Endothelial cell of umbilical vein (primary cell): ENCODE data around the gene MAP3K7CL. TPM values are rescaled to one million over a fixed set of nuclear protein-coding genes. Genes with fewer than 3 reads are reported as not detected.

Experiments used
- BruUV-seq: library from RNA; stranded (reverse); fragments of 400-500 nt; replicated peaks from 2 replicates; lab custom pipeline; 2021; lab: Mats Ljungman, UMichigan
- CTCF ChIA-PET: fragments of 300-600, 350-600 bp; sonication (Branson Sonifier 250); formaldehyde crosslinking; loops from one replicate; lab custom pipeline; 2021; ENCODE audit warnings: antibody characterized with exemption, inconsistent platforms; lab: Charles Lee
- POLR2A ChIA-PET: fragments of 300-600, 350-600 bp; sonication (Branson Sonifier 250); formaldehyde crosslinking; loops from one replicate; lab custom pipeline; 2021; ENCODE audit warnings: antibody characterized with exemption, inconsistent platforms; lab: Charles Lee
- DNase-seq: peaks from one replicate; pipeline ENCODE4 v3.0.0-alpha.2; 2011; ENCODE audit warnings: low read depth, low spot score
- FAIRE-seq: peaks from 2 replicates; lab custom pipeline; 2011; peaks lifted over from hg19 to GRCh38; lab: Jason Lieb, UNC
- H2AFZ ChIP-seq: 2 replicates; pipeline ENCODE4 v1.6.0; 2012; ENCODE audit warnings: low read depth, low read length, control low read depth, inconsistent platforms
- H3K27ac ChIP-seq: 2 replicates; pipeline ENCODE4 v1.5.1; 2011; ENCODE audit warnings: low read depth, mild to moderate bottlenecking, control low read depth, low read length, moderate library complexity; ENCODE audit not compliant: insufficient read depth
- H3K27me3 ChIP-seq, 2 experiments: 2 replicates each; pipeline versions ENCODE4 v1.6.0 to v1.6.1; 2011; ENCODE audit warnings: low read length in 2 of 2, mixed read lengths in 1 of 2; ENCODE audit not compliant: control insufficient read depth in 2 of 2, insufficient read depth in 2 of 2
- H3K36me3 ChIP-seq, 2 experiments: 2 replicates in 1 of 2; 3 replicates in 1 of 2; pipeline ENCODE4 v1.5.1; 2011; ENCODE audit warnings: low read length in 2 of 2, mild to moderate bottlenecking in 1 of 2, moderate library complexity in 1 of 2; ENCODE audit not compliant: control insufficient read depth in 2 of 2, insufficient read depth in 2 of 2; ENCODE audit errors: extremely low read depth in 1 of 2
- H3K4me1 ChIP-seq: 3 replicates; pipeline ENCODE4 v1.5.1; 2011; ENCODE audit warnings: mild to moderate bottlenecking, low read length; ENCODE audit not compliant: control insufficient read depth, insufficient read depth; ENCODE audit errors: extremely low read depth
- H3K4me2 ChIP-seq: 2 replicates; pipeline ENCODE4 v1.6.1; 2011; ENCODE audit warnings: low read length, control low read depth, mixed read lengths; ENCODE audit not compliant: insufficient read depth
- H3K4me3 ChIP-seq, 3 experiments: fragments of 200-600 bp in 1 of 3; sonication (generic), shearing (Covaris generic) in 1 of 3; replicated peaks in 1 of 3; 2 replicates each; pipeline ENCODE4 v1.5.1; 2011 to 2016; ENCODE audit warnings: control low read depth in 3 of 3, low read length in 3 of 3, mild to moderate bottlenecking in 2 of 3, inconsistent platforms in 1 of 3, low read depth in 1 of 3, moderate library complexity in 1 of 3; ENCODE audit not compliant: insufficient read depth in 1 of 3
- H3K79me2 ChIP-seq: 2 replicates; pipeline ENCODE4 v1.6.0; 2012; ENCODE audit warnings: low read length, inconsistent platforms; ENCODE audit not compliant: control insufficient read depth, insufficient read depth
- H3K9ac ChIP-seq: replicated peaks from 2 replicates; pipeline ENCODE3; 2011; ENCODE audit warnings: low read length, control low read depth; ENCODE audit not compliant: insufficient read depth; ENCODE audit errors: extremely low read depth
- H3K9me1 ChIP-seq: replicated peaks from 3 replicates; pipeline ENCODE4 v1.6.0; 2011; ENCODE audit warnings: mild to moderate bottlenecking, low read length; ENCODE audit not compliant: control insufficient read depth, insufficient read depth; ENCODE audit errors: extremely low read depth
- H3K9me3 ChIP-seq: replicated peaks from 2 replicates; pipeline ENCODE4 v1.5.1; 2012; ENCODE audit warnings: low read length, inconsistent platforms; ENCODE audit not compliant: control insufficient read depth, insufficient read depth
- H4K20me1 ChIP-seq: replicated peaks from 2 replicates; pipeline ENCODE3; 2011; ENCODE audit warnings: mild to moderate bottlenecking, low read length; ENCODE audit not compliant: control insufficient read depth, insufficient read depth; ENCODE audit errors: extremely low read depth
- CTCF ChIP-seq, 2 donors: IDR thresholded peaks; 1 replicate in 1 of 2; 2 replicates in 1 of 2; pipeline ENCODE4 v1.5.1; 2011; ENCODE audit warnings: low read length in 2 of 2, mild to moderate bottlenecking in 2 of 2, moderate library complexity in 2 of 2, control low read depth in 1 of 2, inconsistent platforms in 1 of 2, low read depth in 1 of 2; ENCODE audit not compliant: insufficient read depth in 1 of 2; ENCODE audit errors: extremely low read depth in 1 of 2
- EZH2 ChIP-seq: IDR thresholded peaks from 2 replicates; pipeline ENCODE4 v1.6.1; 2012; ENCODE audit warnings: borderline replicate concordance, low read depth, mild to moderate bottlenecking, moderate library complexity, low read length, inconsistent platforms; ENCODE audit not compliant: severe bottlenecking
- FOS ChIP-seq: IDR thresholded peaks from 2 replicates; pipeline ENCODE4 v1.6.1; 2011; ENCODE audit warnings: mild to moderate bottlenecking, low read length, moderate library complexity, borderline replicate concordance; ENCODE audit not compliant: insufficient read depth
- GATA2 ChIP-seq: IDR thresholded peaks from 2 replicates; pipeline ENCODE4 v1.7.0; 2011; ENCODE audit warnings: low read depth, mild to moderate bottlenecking, moderate library complexity, mixed read lengths, low read length; ENCODE audit not compliant: insufficient read length, insufficient read depth
- JUN ChIP-seq: IDR thresholded peaks from 2 replicates; pipeline ENCODE4 v1.6.1; 2011; ENCODE audit warnings: borderline replicate concordance, low read depth; ENCODE audit not compliant: insufficient read length, insufficient read depth
- MAX ChIP-seq: IDR thresholded peaks from 2 replicates; pipeline ENCODE4 v1.6.1; 2011; ENCODE audit not compliant: insufficient read depth, insufficient read length
- POLR2A ChIP-seq: IDR thresholded peaks from 2 replicates; pipeline ENCODE4 v1.6.1; 2012; ENCODE audit warnings: low read depth, mild to moderate bottlenecking, control low read depth, low read length
- dilution Hi-C: fragments of 300-500 bp; cut with MboI; formaldehyde crosslinking; loops from one replicate; pipeline ENCODE4 v1.15.0; 2019; ENCODE audit warnings: low sequenced_read_pairs; ENCODE audit not compliant: extremely low pct_ligation_motif_present
- intact Hi-C: fragments of 100-400 bp; cut with micrococcal nuclease; formaldehyde crosslinking; loops from one replicate; pipeline ENCODE4 v1.10.0; 2022
- polyA plus RNA-seq, 4 experiments: library from polyadenylated mRNA; depleted of rRNA in 3 of 4; stranded (reverse) in 3 of 4; unstranded in 1 of 4; fragments of >200 nt; gene quantifications; 2 replicates each; pipeline versions ENCODE4 v1.2.1 to v1.2.3, GENCODE V29; 2011 to 2012; ENCODE audit warnings: missing spikeins in 1 of 4
- total RNA-seq: library from RNA; stranded (reverse); gene quantifications from 2 replicates; pipeline ENCODE4 v1.2.3, GENCODE V29; 2021

MAP3K7CL gene
- total and polyA plus RNA-seq, 2 donors (not counting 3 experiments of a cell fraction or from before 2014, with no cell fraction given): 6.1 to 8.1 TPM

DNA sequence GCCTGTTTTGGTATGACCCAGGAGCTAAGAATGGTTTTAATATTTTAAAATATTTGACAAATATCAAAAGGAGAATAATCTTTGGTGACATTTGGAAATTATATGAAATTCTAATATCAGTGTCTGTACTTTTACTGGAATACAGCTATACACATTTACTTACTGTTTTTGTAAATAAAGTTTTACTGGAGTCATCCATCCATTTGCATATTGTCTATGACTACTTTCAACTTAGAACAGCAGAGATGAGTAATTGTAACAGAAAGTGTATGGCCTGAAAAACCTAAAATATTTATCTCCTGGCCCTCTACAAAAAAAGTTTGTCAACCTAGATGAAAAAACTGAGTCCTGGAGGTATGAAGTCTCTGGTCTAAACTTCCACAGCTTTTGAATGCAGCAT, 5.8 kb upstream of the MAP3K7CL start:
- Histone ChIP-seq H3K27ac (no peak overlapping the region), H3K4me1 (no peaks in the 10 kb centered on the region), H3K79me2 (no peaks in the 10 kb centered on the region), H3K9me3 (no peaks in the 10 kb centered on the region), H3K9me1 (no peaks in the 10 kb centered on the region), H4K20me1 (no peaks in the 10 kb centered on the region), H3K4me3 (no peak overlapping the region), H2AFZ (no peak overlapping the region), H3K9ac (no peak overlapping the region), H3K36me3 (no peaks in the 10 kb centered on the region), H3K27me3 (no peaks in the 10 kb centered on the region), H3K4me2 (no peak overlapping the region)
- ChIA-PET CTCF (interaction anchor here (1.0 to 1.2 kb wide), 2 partner anchors 11 to 14 kb away, joined by 3 to 4 read pairs; no protein-coding TSS in a partner anchor), POLR2A (no interaction called here)
- DNase-seq (no peak), FAIRE-seq (no peak)
- dilution Hi-C loops: no loop called here
- TF ChIP-seq CTCF (IDR thresholded peaks at IDR 0.05; ENCODE audit: extremely low read depth in 1 of 2, insufficient read depth in 1 of 2, low read depth in 1 of 2, low read length in 2 of 2): no peak
- no peak for TF ChIP-seq GATA2
- TF ChIP-seq FOS: no peak
- no peak for TF ChIP-seq EZH2
- TF ChIP-seq JUN: no peak
- no TSS peak for BruUV-seq
- intact Hi-C loops: no loop called here

DNA sequence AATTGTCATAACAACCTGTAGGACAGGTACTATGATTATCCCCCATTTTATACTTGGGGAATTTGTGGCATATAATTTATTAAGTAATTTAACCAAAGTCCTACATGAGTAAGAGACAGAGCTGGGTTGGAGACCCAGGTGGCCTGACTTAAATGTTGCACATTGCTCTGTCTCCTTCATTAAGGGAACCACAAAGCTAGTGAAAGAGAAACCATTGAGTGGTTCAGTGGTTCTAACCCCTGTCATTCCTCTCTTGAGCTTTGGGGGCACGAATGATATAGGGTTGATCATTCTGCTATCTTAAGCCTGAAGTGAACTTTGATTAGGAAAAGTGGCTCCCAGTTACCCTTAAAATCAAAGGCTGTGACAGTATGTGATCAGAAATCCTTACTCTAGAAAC, 5.3 kb upstream of the MAP3K7CL start:
- Histone ChIP-seq H3K4me1 (no peaks in the 10 kb centered on the region), H3K4me2 (no peak overlapping the region), H4K20me1 (no peaks in the 10 kb centered on the region), H3K27me3 (no peaks in the 10 kb centered on the region), H3K9ac (no peak overlapping the region), H3K36me3 (no peaks in the 10 kb centered on the region), H3K9me1 (no peaks in the 10 kb centered on the region), H3K4me3 (no peak overlapping the region), H3K27ac (no peak overlapping the region), H3K79me2 (no peaks in the 10 kb centered on the region), H3K9me3 (no peaks in the 10 kb centered on the region), H2AFZ (no peak overlapping the region)
- no peak for DNase-seq
- ChIA-PET POLR2A (no interaction called here), CTCF (no interaction called here)
- intact Hi-C loops: no loop called here
- dilution Hi-C loops: no loop called here
- FAIRE-seq: no peak
- no TSS peak for BruUV-seq
- TF ChIP-seq FOS (no peak), EZH2 (no peak), MAX (no peak), JUN (no peak), GATA2 (no peak), POLR2A (no peak)
